Measurements from ENCODE around the gene PLCG1. TPM values are rescaled to one million over a fixed set of nuclear protein-coding genes. Genes with fewer than 3 reads are reported as not detected.

The PLCG1 gene
- polyA plus RNA-seq, 1 donor (not counting 4 experiments of a cell fraction or from before 2014, with no cell fraction given) = 41.5 TPM

DNA sequence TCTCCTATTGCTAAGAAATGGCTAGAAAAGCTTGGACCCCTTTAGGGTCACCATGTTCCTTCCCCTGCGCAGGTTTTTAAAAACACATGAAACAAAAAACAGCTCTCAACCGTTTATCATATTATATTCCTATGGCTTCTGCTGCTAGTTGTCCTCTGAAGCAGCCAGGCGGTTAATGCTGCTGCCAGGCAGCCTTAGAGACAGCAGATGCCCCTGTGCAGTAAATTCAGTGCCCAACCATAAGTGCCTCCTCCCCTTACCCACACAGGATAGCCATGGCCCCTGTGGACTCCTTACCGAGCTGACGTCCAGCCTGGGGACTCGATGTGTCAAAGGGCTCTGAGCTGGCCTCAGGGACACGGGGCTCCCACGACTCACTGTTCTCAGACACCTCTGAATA, 64.4 kb downstream of the PLCG1 start:
- H3K9me3 ChIP-seq (ENCODE audit: control insufficient read depth, low read depth, low read length) = no peaks in the 10 kb centered on the region
- H3K9ac ChIP-seq (ENCODE audit: control insufficient read depth, extremely low read depth, insufficient read depth, low read length) = no peak overlapping the region
- no peaks in the 10 kb centered on the region for H3K79me2 ChIP-seq (ENCODE audit: control insufficient read depth, insufficient read depth, low read length)
- H3K4me1 ChIP-seq (ENCODE audit: control insufficient read depth, extremely low read depth, insufficient read depth, low read length) = no peaks in the 10 kb centered on the region
- H2AFZ ChIP-seq (ENCODE audit: control insufficient read depth, low read length) = no peak overlapping the region
- no peak overlapping the region for H3K27ac ChIP-seq (ENCODE audit: control insufficient read depth, insufficient read depth, low read length)
- H3K4me3 ChIP-seq (ENCODE audit: control insufficient read depth in 2 of 3, extremely low read depth in 1 of 3, insufficient read depth in 2 of 3, low read depth in 1 of 3, low read length in 3 of 3) = no peak overlapping the region
- dilution Hi-C loops (cut with MboI; ENCODE audit: extremely low pct_ligation_motif_present, low sequenced_read_pairs) = no loop called here
- H3K36me3 ChIP-seq (ENCODE audit: control insufficient read depth in 2 of 2, extremely low read depth in 1 of 2, insufficient read depth in 2 of 2, low read length in 2 of 2) = peaks cover 0 to 12% of the 10 kb centered on the region in 2 experiments
- FAIRE-seq (no peak), DNase-seq (ENCODE audit: low read depth, low spot score) (no peak)
- H3K9me1 ChIP-seq (ENCODE audit: control insufficient read depth, extremely low read depth, insufficient read depth, low read length) = no peaks in the 10 kb centered on the region
- no peaks in the 10 kb centered on the region for H4K20me1 ChIP-seq (ENCODE audit: control insufficient read depth, extremely low read depth, insufficient read depth, low read length)
- H3K4me2 ChIP-seq (ENCODE audit: control insufficient read depth, extremely low read depth, insufficient read depth, low read depth, low read length) = no peak overlapping the region
- H3K27me3 ChIP-seq (ENCODE audit: control insufficient read depth, extremely low read depth, insufficient read depth, low read length) = no peaks in the 10 kb centered on the region
- TF ChIP-seq, protein P1, sequence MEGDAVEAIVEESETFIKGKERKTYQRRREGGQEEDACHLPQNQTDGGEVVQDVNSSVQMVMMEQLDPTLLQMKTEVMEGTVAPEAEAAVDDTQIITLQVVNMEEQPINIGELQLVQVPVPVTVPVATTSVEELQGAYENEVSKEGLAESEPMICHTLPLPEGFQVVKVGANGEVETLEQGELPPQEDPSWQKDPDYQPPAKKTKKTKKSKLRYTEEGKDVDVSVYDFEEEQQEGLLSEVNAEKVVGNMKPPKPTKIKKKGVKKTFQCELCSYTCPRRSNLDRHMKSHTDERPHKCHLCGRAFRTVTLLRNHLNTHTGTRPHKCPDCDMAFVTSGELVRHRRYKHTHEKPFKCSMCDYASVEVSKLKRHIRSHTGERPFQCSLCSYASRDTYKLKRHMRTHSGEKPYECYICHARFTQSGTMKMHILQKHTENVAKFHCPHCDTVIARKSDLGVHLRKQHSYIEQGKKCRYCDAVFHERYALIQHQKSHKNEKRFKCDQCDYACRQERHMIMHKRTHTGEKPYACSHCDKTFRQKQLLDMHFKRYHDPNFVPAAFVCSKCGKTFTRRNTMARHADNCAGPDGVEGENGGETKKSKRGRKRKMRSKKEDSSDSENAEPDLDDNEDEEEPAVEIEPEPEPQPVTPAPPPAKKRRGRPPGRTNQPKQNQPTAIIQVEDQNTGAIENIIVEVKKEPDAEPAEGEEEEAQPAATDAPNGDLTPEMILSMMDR (optimal IDR thresholded peaks at IDR 0.05 in 1 of 3, IDR thresholded peaks at IDR 0.05 in 1 of 3, conservative IDR thresholded peaks at IDR 0.05 in 1 of 3; ENCODE audit: extremely low read depth in 1 of 3, insufficient read depth in 2 of 3, low read length in 3 of 3) = no peak
- TF ChIP-seq EZH2 (IDR thresholded peaks at IDR 0.05; ENCODE audit: low read length) = no peak

DNA sequence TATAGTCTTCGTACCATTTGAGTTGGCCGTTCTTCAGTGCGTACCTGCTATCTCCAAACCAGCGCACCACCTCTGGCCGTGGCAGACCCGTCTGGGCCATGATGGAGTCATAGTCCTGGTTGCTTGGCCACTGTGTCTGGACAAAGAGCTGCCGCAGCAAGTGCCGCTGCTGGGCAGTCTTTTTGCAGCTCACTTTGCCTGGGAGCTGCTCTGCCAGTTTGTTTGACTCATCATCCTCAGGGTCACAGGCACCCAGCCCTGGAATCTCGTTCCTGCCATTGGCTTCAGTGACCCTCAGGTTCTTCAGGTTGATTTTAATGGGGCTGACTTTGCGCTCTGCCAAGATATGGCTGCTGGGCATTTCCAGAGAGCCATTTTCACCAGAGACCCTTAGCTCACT, 65.1 kb downstream of the PLCG1 start:
- peaks cover 0 to 12% of the 10 kb centered on the region in 2 experiments for H3K36me3 ChIP-seq (ENCODE audit: control insufficient read depth in 2 of 2, extremely low read depth in 1 of 2, insufficient read depth in 2 of 2, low read length in 2 of 2)
- dilution Hi-C loops (cut with MboI; ENCODE audit: extremely low pct_ligation_motif_present, low sequenced_read_pairs) = no loop called here
- DNase-seq (ENCODE audit: low read depth, low spot score) (no peak), FAIRE-seq (no peak)
- no peak overlapping the region for H2AFZ ChIP-seq (ENCODE audit: control insufficient read depth, low read length)
- H3K4me1 ChIP-seq (ENCODE audit: control insufficient read depth, extremely low read depth, insufficient read depth, low read length) = no peaks in the 10 kb centered on the region
- H4K20me1 ChIP-seq (ENCODE audit: control insufficient read depth, extremely low read depth, insufficient read depth, low read length) = no peaks in the 10 kb centered on the region
- H3K79me2 ChIP-seq (ENCODE audit: control insufficient read depth, insufficient read depth, low read length) = no peaks in the 10 kb centered on the region
- no peak overlapping the region for H3K4me2 ChIP-seq (ENCODE audit: control insufficient read depth, extremely low read depth, insufficient read depth, low read depth, low read length)
- no peak overlapping the region for H3K4me3 ChIP-seq (ENCODE audit: control insufficient read depth in 2 of 3, extremely low read depth in 1 of 3, insufficient read depth in 2 of 3, low read depth in 1 of 3, low read length in 3 of 3)
- no peak overlapping the region for H3K9ac ChIP-seq (ENCODE audit: control insufficient read depth, extremely low read depth, insufficient read depth, low read length)
- TF ChIP-seq, protein P1 (optimal IDR thresholded peaks at IDR 0.05 in 1 of 3, IDR thresholded peaks at IDR 0.05 in 1 of 3, conservative IDR thresholded peaks at IDR 0.05 in 1 of 3; ENCODE audit: extremely low read depth in 1 of 3, insufficient read depth in 2 of 3, low read length in 3 of 3) = no peak
- TF ChIP-seq EZH2 (IDR thresholded peaks at IDR 0.05; ENCODE audit: low read length) = no peak
- H3K9me3 ChIP-seq (ENCODE audit: control insufficient read depth, low read depth, low read length) = no peaks in the 10 kb centered on the region
- no peaks in the 10 kb centered on the region for H3K27me3 ChIP-seq (ENCODE audit: control insufficient read depth, extremely low read depth, insufficient read depth, low read length)
- no peaks in the 10 kb centered on the region for H3K9me1 ChIP-seq (ENCODE audit: control insufficient read depth, extremely low read depth, insufficient read depth, low read length)
- H3K27ac ChIP-seq (ENCODE audit: control insufficient read depth, insufficient read depth, low read length) = no peak overlapping the region
